ENCODE data around the gene CYFIP2. TPM values are rescaled to one million over a fixed set of nuclear protein-coding genes. Genes with fewer than 3 reads are reported as not detected.

Gene CYFIP2
- 398 and 408 TPM in 2 replicates for total RNA-seq (2013; cell fraction: nucleolus; rRNA removed)
- total RNA-seq (2014; rRNA removed) (105 TPM in 2 replicates), total RNA-seq (2014; rRNA removed; fragmentation: Illumina TruSeq; extraction: Trizol) (71.3 and 72.6 TPM in 2 replicates), total RNA-seq (2021) (157 and 173 TPM in 2 replicates), polyA plus RNA-seq (2011; rRNA removed) (34.7 and 54.2 TPM in 2 replicates), polyA plus RNA-seq (2014; fragmentation: Illumina TruSeq; extraction: Trizol) (71.6 and 87.8 TPM in 2 replicates), polyA plus RNA-seq (2014; fragmentation: Nextera tagmentation; extraction: Ambion mirVana) (10 to 100 TPM; 43.4 to 68.6 TPM), polyA plus RNA-seq (2014; rRNA removed) (104 and 111 TPM in 2 replicates), polyA plus RNA-seq (2016; fragmentation: Nextera tagmentation; extraction: Ambion mirVana) (100 to 1,000 TPM; 136 to 138 TPM), polyA minus RNA-seq (2011; rRNA and poly(A)+ RNA removed) (182 and 217 TPM in 2 replicates), Bru-seq, nascent RNA (percentile 89 among the genes with signal in this experiment), BruChase-seq, experiment 1, labeled RNA remaining after a 6-hour chase (percentile 84 among the genes with signal in this experiment), BruChase-seq, experiment 2, labeled RNA remaining after a 2-hour chase (percentile 79 among the genes with signal in this experiment)
- polyA plus RNA-seq (2011; ENCODE audit: low read depth): 56.4 TPM
- polyA plus RNA-seq (2011; cell fraction: cytosol; rRNA removed): 110 and 124 TPM in 2 replicates
- polyA plus RNA-seq (2011; cell fraction: nucleus; rRNA removed): 182 and 216 TPM in 2 replicates
- 102 and 110 TPM in 2 replicates for polyA plus RNA-seq (2012)
- 46.2 and 64.1 TPM in 2 replicates for polyA minus RNA-seq (2011; cell fraction: cytosol; rRNA and poly(A)+ RNA removed)
- polyA minus RNA-seq (2011; cell fraction: nucleus; rRNA and poly(A)+ RNA removed): 139 and 234 TPM in 2 replicates
- long read RNA-seq, experiment 1, full-length matches to known transcripts: 22 of 46 reads
- long read RNA-seq, experiment 1, partial matches to known transcripts: 15 of 46 reads
- long read RNA-seq, experiment 1, other reads (novel, unspliced or antisense): 9 of 46 reads
- long read RNA-seq, experiment 2, full-length matches to known transcripts: 24 of 105 reads
- long read RNA-seq, experiment 2, partial matches to known transcripts: 63 of 105 reads
- long read RNA-seq, experiment 2, other reads (novel, unspliced or antisense): 18 of 105 reads

- Histone ChIP-seq H3K4me2 (ENCODE audit: control insufficient read depth, insufficient read depth) (peak within 1 kb of the TSS; percentile 100), H3K36me3 (ENCODE audit: control insufficient read depth in 2 of 2, insufficient read depth in 2 of 2, low read length in 1 of 2) (no peaks in the 10 kb centered on the region), H3K9me3 (replicated peaks; ENCODE audit: control insufficient read depth, insufficient read depth, low read length) (no peaks in the 10 kb centered on the region), H3K27ac (ENCODE audit: control insufficient read depth, insufficient read depth) (peak within 1 kb of the TSS; percentile 83), H3K79me2 (ENCODE audit: control insufficient read depth, insufficient read depth, low read length) (peaks cover 49% of the 10 kb centered on the region), H4K20me1 (ENCODE audit: control insufficient read depth, insufficient read depth) (no peaks in the 10 kb centered on the region), H3K27me3 (replicated peaks in 1 of 2; ENCODE audit: control insufficient read depth in 2 of 2, insufficient read depth in 2 of 2, low read length in 1 of 2) (no peaks in the 10 kb centered on the region), H3K4me3 (peak within 1 kb of the TSS; percentile 91), H3K4me1 (ENCODE audit: control insufficient read depth, insufficient read depth, low read length) (peaks cover 37% of the 10 kb centered on the region), H3K9ac (ENCODE audit: control insufficient read depth, insufficient read depth, low read length) (peak within 1 kb of the TSS; percentile 71), H2AFZ (ENCODE audit: control insufficient read depth, low read depth, low read length) (peak within 1 kb of the TSS; percentile 96)
- in situ Hi-C loops (cut with MboI): no loop called here
- SMC1A ChIA-PET (ENCODE audit: uncharacterized antibody, unreplicated experiment): interaction anchor here (1.1 to 4.0 kb wide), 7 partner anchors 8 to 123 kb away, joined by 3 to 73 read pairs (median 6); partner anchors contain the start of gene MED7
- under 1% methylated on average over 18 of the region's 58 CpGs for WGBS (ENCODE audit: insufficient coverage, insufficient replicate concordance, low lambda C conversion rate, missing lambda C conversion rate)
- POLR2A ChIA-PET: interaction anchor here (0.5 to 3.0 kb wide), 10 partner anchors 7 to 123 kb away, joined by 3 to 16 read pairs (median 4); partner anchors contain the start of gene MED7
- CTCF ChIA-PET: interaction anchor here (1.1 to 4.2 kb wide), 5 partner anchors 7 to 48 kb away, joined by 3 to 94 read pairs (median 14); no protein-coding TSS in a partner anchor
- intact Hi-C loops (cut with micrococcal nuclease; ENCODE audit: unreplicated experiment): loop anchor here (5.0 kb wide), 1 partner anchor 118 kb away; no protein-coding TSS in a partner anchor
- BruUV-seq (replicated peaks): no TSS peak
- no peak for FAIRE-seq
- RAD21 ChIA-PET (ENCODE audit: unreplicated experiment): interaction anchor here (0.9 to 8.3 kb wide), 3 partner anchors 13 to 123 kb away, joined by 4 to 99 read pairs (median 11); partner anchors contain the start of gene MED7
- DNase-seq (ENCODE audit: low read depth, low spot score): no peak
- peak; percentile 87 for ATAC-seq
- 0 out of 2 replicates have a peak, but pooled peaks have one; percentile 21 for TF ChIP-seq SIN3A (IDR thresholded peaks at IDR 0.05; ENCODE audit: low read depth, low read length)
- TF ChIP-seq PKNOX1 (IDR thresholded peaks at IDR 0.05): peak; percentile 78
- peak; percentile 41 to 54; a peak in 2 of 4 replicates for TF ChIP-seq IKZF2 (IDR thresholded peaks at IDR 0.05)
- 0 out of 2 replicates have a peak, but pooled peaks have one; percentile 18 for TF ChIP-seq NBN (IDR thresholded peaks at IDR 0.05)
- no peak for TF ChIP-seq MEF2B (IDR thresholded peaks at IDR 0.05; ENCODE audit: partially characterized antibody, poor library complexity, severe bottlenecking)
- peak; percentile 55; the same call in 1 of the 2 replicates for TF ChIP-seq MXI1 (IDR thresholded peaks at IDR 0.05; ENCODE audit: low read depth, low read length)
- TF ChIP-seq PBX3 (IDR thresholded peaks at IDR 0.05; ENCODE audit: insufficient replicate concordance, low read depth, low read length): peak; percentile 37
- TF ChIP-seq RCOR1 (conservative IDR thresholded peaks at IDR 0.05; ENCODE audit: low read depth, low read length): 0 out of 2 replicates have a peak, but pooled peaks have one; percentile 43
- no peak; the same call in 1 of the 2 replicates for TF ChIP-seq POLR2AphosphoS5 (IDR thresholded peaks at IDR 0.05; ENCODE audit: low read length)
- TF ChIP-seq TAF1 (IDR thresholded peaks at IDR 0.05; ENCODE audit: borderline replicate concordance, low read depth, low read length): peak; percentile 45; the same call in 1 of the 2 replicates
- TF ChIP-seq RUNX3 (IDR thresholded peaks at IDR 0.05; ENCODE audit: low read length): peak; percentile 70
- 0 out of 2 replicates have a peak, but pooled peaks have one; percentile 27 for TF ChIP-seq CHD2 (IDR thresholded peaks at IDR 0.05; ENCODE audit: borderline replicate concordance, low read depth, low read length)
- TF ChIP-seq PAX5 (IDR thresholded peaks at IDR 0.05; ENCODE audit: borderline replicate concordance, low read depth, low read length): no peak; the same call in 1 of the 2 replicates
- TF ChIP-seq RELB (IDR thresholded peaks at IDR 0.05; ENCODE audit: low read depth): peak; percentile 42
- 0 out of 2 replicates have a peak, but pooled peaks have one; percentile 33 for TF ChIP-seq TCF12 (IDR thresholded peaks at IDR 0.05; ENCODE audit: low read depth, low read length)
- TF ChIP-seq POLR2A (IDR thresholded peaks at IDR 0.05; ENCODE audit: low read depth, low read length): peak; percentile 80
Observed at GRCh38 chr5:157265714-157266285, at the start of gene CYFIP2. CYFIP2 (plus strand) TSS chr5:157266123; CDS start chr5:157285362, 19,239 bp downstream.
